NB4 (cell line): ENCODE data around the gene DHCR7.

Experiments used
- DNase-seq: peaks from one replicate; pipeline ENCODE4 v3.0.0; 2010; ENCODE audit warnings: low read depth
- H3K4me3 ChIP-seq: one replicate; pipeline ENCODE4 v1.5.1; 2011; ENCODE audit warnings: mild to moderate bottlenecking, low read depth, low read length, moderate library complexity
- MYC ChIP-seq: IDR thresholded peaks from 2 replicates; pipeline ENCODE4 v1.6.1; 2011; ENCODE audit warnings: low read depth, low read length
- POLR2A ChIP-seq: IDR thresholded peaks from 2 replicates; pipeline ENCODE4 v1.6.1; 2011; ENCODE audit warnings: mild to moderate bottlenecking; ENCODE audit not compliant: insufficient read length; ENCODE audit errors: extremely low read depth
- TF ChIP-seq, protein P1 (sequence below): IDR thresholded peaks from one replicate; pipeline ENCODE4 v1.5.1; 2012; ENCODE audit warnings: low read depth, low read length
- TF ChIP-seq, protein P2 (sequence below): IDR thresholded peaks from 2 replicates; pipeline ENCODE4 v1.6.1; 2011; ENCODE audit warnings: low read depth, low read length

The DHCR7 gene

DNA sequence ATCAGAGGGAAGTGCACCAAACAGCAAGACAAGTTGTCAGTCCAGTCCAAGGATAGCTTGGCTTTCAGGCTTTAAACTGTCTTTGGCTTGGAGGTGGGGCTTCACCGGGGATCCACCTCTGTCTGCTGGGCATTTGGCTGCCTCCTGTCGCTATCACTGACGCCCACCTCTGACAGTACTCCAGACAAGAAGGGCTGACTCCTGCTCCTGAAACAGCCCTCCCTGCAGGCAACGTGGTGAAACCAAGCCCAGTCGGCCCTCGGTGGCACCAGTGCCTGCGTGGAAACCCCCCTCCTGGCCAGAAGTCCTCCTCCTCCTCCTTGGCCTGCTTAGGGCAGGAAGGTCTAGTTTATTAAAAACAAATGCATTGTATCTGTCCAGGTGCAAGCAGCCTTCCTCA, 16.9 kb downstream of the DHCR7 start:
- DNase-seq, result no peak
- TF ChIP-seq POLR2A, result no peak
- TF ChIP-seq, protein P1, sequence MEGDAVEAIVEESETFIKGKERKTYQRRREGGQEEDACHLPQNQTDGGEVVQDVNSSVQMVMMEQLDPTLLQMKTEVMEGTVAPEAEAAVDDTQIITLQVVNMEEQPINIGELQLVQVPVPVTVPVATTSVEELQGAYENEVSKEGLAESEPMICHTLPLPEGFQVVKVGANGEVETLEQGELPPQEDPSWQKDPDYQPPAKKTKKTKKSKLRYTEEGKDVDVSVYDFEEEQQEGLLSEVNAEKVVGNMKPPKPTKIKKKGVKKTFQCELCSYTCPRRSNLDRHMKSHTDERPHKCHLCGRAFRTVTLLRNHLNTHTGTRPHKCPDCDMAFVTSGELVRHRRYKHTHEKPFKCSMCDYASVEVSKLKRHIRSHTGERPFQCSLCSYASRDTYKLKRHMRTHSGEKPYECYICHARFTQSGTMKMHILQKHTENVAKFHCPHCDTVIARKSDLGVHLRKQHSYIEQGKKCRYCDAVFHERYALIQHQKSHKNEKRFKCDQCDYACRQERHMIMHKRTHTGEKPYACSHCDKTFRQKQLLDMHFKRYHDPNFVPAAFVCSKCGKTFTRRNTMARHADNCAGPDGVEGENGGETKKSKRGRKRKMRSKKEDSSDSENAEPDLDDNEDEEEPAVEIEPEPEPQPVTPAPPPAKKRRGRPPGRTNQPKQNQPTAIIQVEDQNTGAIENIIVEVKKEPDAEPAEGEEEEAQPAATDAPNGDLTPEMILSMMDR, result no peak
- no peak for TF ChIP-seq MYC
- TF ChIP-seq, protein P2, sequence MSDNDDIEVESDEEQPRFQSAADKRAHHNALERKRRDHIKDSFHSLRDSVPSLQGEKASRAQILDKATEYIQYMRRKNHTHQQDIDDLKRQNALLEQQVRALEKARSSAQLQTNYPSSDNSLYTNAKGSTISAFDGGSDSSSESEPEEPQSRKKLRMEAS, result no peak

DNA sequence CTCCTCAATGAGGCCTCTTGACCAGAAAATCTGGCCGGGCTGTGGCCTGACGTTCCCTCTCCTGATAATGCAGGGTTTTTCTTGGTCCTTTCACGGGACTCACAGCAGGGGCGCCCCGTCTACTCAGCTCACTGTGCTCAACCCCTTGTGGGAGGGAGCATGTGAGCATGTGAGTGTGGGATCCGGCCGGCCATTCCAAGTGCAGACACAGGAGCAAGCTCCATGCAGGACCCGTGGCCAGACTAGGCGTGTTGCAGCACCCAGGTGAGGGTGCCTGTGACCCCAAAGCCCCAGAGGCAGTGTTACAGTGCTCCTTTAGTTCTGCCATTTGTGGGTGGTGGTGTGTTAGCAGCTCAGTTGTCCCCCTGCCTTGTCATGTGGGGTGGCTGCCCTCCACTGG, 18.0 kb downstream of the DHCR7 start:
- DNase-seq, result no peak

More for the DNA sequence above, 16.9 kb downstream of the DHCR7 start:
- no peak overlapping the region for H3K4me3 ChIP-seq

DNA sequence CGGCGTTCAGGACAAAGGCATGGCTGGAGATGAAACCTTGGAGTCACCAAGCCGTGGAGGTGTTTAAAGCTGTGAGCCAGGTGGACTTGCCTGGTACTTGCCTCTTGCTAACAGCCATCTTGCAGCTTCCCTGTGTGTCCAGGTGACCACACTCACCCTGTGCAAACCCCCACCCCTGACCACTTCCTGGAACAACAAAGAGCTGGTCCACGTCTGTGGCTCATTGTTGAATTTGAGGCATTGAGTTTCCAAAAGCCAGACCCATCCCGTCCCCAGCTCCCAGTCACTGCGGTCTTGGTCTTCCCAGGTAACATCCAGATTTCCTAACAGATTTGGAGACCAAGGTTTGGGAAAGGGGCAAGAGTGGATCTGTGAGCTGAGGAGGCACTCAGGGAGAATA, 18.5 kb downstream of the DHCR7 start:
- DNase-seq, result no peak
- no peak overlapping the region for H3K4me3 ChIP-seq
- no peak for TF ChIP-seq POLR2A

More for the DNA sequence above, 18.0 kb downstream of the DHCR7 start:
- TF ChIP-seq, protein P1, result no peak
- TF ChIP-seq MYC (no peak), POLR2A (no peak)
- TF ChIP-seq, protein P2, result no peak
- H3K4me3 ChIP-seq, result no peak overlapping the region

DNA sequence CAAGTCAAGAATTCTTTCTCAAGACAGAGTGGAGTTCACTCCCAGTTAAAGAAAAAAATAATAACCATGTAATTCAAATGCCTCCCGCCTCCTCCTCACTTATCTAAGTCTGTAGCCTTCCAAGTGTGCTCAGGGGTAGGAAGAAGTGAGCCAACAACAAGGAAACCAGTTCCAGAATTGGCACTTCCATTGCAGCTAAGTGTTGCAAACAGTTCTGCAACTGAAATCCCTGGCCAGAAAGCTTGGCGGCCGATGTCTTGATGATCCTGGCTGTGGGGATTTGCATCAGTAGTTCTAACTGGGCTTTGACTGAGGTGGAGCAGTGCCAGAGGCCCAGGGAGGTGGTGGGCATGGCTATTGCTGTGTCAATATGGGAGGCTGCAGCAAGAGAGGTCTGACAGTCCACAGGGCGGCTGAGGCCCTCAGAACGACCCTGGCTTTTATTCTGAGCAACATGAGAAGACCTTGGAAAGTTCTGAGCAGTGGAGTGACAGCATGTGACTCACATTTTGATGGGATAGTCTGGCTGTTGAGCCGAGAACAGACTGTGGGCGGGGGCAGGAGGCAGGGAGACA, 19.2 kb downstream of the DHCR7 start:
- no peak for TF ChIP-seq MYC
- TF ChIP-seq, protein P2, result no peak
- TF ChIP-seq, protein P1, result no peak
- TF ChIP-seq POLR2A, result no peak
- H3K4me3 ChIP-seq, result no peak overlapping the region
- DNase-seq, result no peak

DNA sequence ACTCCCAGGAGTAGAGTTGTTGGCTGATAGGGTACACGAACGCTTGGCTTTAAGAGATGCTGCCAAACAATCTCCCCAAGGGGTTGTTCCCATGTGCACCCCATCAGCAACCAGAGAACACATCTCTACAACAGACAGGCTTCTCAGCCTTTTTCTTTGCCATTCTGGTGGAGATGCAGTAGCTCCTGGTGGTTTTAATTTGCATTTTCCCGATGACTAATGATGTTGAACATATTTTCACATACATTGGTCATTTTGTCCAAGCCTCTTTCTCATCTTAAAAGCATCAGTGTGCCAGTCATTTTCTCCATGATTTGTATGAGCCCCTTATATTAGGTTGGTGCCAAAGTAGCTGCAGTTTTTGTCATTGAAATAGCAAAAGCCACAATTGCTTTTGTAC, 21.8 kb downstream of the DHCR7 start:
- DNase-seq, result no peak
- no peak overlapping the region for H3K4me3 ChIP-seq
- TF ChIP-seq, protein P1, result no peak
- TF ChIP-seq, protein P2, result no peak
- no peak for TF ChIP-seq MYC
- TF ChIP-seq POLR2A, result no peak

DNA sequence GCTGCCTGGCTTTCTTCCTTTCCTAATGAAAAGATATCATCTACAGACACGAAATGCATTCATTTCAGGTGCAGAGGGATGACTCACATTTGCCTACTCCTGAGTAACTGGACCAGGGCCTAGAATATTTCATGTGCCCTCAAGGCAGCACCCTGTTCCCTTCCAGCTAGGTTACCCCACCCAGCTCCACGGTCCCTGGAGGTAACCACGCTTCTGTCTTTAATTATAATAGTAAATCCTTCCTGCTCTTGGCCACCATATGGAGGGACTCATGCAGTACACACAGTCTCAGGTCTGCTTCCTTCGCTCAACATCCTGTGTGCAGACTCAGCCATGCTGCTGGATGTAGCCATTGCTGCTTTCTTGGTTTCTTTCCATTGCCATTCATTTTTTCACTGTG, 22.3 kb downstream of the DHCR7 start:
- no peak for TF ChIP-seq POLR2A
- H3K4me3 ChIP-seq, result no peak overlapping the region
- no peak for DNase-seq

DNA sequence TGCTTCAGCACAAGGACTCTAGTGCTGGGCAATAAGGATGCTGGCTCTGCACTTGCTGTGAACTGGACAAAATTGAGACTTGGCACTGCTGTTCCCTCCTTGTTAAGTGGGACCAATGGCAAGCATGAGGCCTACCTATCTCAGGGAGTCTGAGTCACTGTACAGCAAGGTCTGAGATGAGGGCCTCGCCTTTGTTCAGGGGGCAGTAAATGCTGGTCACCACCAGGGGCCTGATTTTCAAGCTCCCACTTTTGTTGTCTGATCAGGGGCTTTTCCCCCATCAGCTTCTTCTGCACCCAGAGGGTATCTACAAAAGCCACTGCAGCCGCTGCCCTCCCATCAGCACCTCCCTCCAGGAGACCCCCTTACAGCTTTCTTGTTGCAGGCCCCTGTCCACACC, 22.8 kb downstream of the DHCR7 start:
- no peak overlapping the region for H3K4me3 ChIP-seq
- DNase-seq, result no peak
- TF ChIP-seq, protein P1, result no peak
- TF ChIP-seq, protein P2, result no peak
- TF ChIP-seq POLR2A (no peak), MYC (no peak)
